ENCODE results near the gene TAB2. TPM values are rescaled to one million over a fixed set of nuclear protein-coding genes. Genes with fewer than 3 reads are reported as not detected.

Gene TAB2
- polyA plus RNA-seq, 2 of the 4 experiments (the other 2 are of a cell fraction) = 23.0 to 49.0 TPM

- Histone ChIP-seq H3K4me2 (no peak overlapping the region), H3K4me3 (no peak overlapping the region), H3K9me3 (no peaks in the 10 kb centered on the region), H3K4me1 (peaks cover 17% of the 10 kb centered on the region), H3K27ac (no peak overlapping the region)
- ChIA-PET POLR2A (no interaction called here), CTCF (no interaction called here)
- FAIRE-seq (no peak), ATAC-seq (no peak), DNase-seq (ENCODE audit: low read depth in 1 of 2, low spot score in 1 of 2) (no peak)
- 71% methylated on average over 3 of the region's 3 CpGs for WGBS (ENCODE audit: missing lambda C conversion rate)
- no peak for TF ChIP-seq TP53 (CRISPR knock-in tag; IDR thresholded peaks at IDR 0.05)
- no peak for TF ChIP-seq CHD2 (IDR thresholded peaks at IDR 0.05; ENCODE audit: low read length, partially characterized antibody)
- TF ChIP-seq POLR2A (IDR thresholded peaks at IDR 0.05; ENCODE audit: low read length) = no peak
- no peak for TF ChIP-seq EHMT2 (IDR thresholded peaks at IDR 0.05; ENCODE audit: low read depth)
- TF ChIP-seq POLR2AphosphoS2 (conservative IDR thresholded peaks at IDR 0.05; ENCODE audit: low read length) = no peak
- no peak for TF ChIP-seq REST (IDR thresholded peaks at IDR 0.05)
- no peak for TF ChIP-seq PBX3 (IDR thresholded peaks at IDR 0.05)
Observed at GRCh38 chr6:149305372-149305771, 12.1 kb upstream of the TAB2 start.

- WGBS (ENCODE audit: missing lambda C conversion rate) = 22% methylated on average over 3 of the region's 3 CpGs
- ATAC-seq (no peak; a peak in 1 of 6 replicates), FAIRE-seq (no peak), DNase-seq (ENCODE audit: low read depth in 1 of 2, low spot score in 1 of 2) (no peak)
- CTCF ChIA-PET = no interaction called here
- no peak overlapping the region for H3K4me3 ChIP-seq
- peak overlapping the region; percentile 58 for H3K4me2 ChIP-seq
- H3K27ac ChIP-seq = peak overlapping the region; percentile 51 to 64; a peak in 3 of 6 replicates
- H3K9me3 ChIP-seq = no peaks in the 10 kb centered on the region
- H3K4me1 ChIP-seq = peaks cover 17% of the 10 kb centered on the region
- TF ChIP-seq HOXB13 (CRISPR knock-in tag; IDR thresholded peaks at IDR 0.05; ENCODE audit: low read depth) (no peak), MYC (IDR thresholded peaks at IDR 0.05; ENCODE audit: borderline replicate concordance, low read length) (no peak), EHF (CRISPR knock-in tag; IDR thresholded peaks at IDR 0.05) (no peak), HEYL (CRISPR knock-in tag; IDR thresholded peaks at IDR 0.05) (no peak), FOSB (CRISPR knock-in tag; IDR thresholded peaks at IDR 0.05) (no peak), PHF8 (IDR thresholded peaks at IDR 0.05; ENCODE audit: borderline replicate concordance, low read depth) (no peak)
- POLR2A ChIA-PET = no interaction called here
Observed at GRCh38 chr6:149306967-149307366, 10.5 kb upstream of the TAB2 start.

GRCh38 chr6:149311293-149311692 is 6.2 kb upstream of the TAB2 start:
- 54% methylated on average over 4 of the region's 4 CpGs for WGBS (ENCODE audit: missing lambda C conversion rate)
- no peak for FAIRE-seq
- no peak overlapping the region for H3K4me2 ChIP-seq
- ChIA-PET CTCF (no interaction called here), POLR2A (no interaction called here)
- H3K4me3 ChIP-seq = no peak overlapping the region
- no peak for DNase-seq (ENCODE audit: low read depth in 1 of 2, low spot score in 1 of 2)
- no peak for ATAC-seq
- TF ChIP-seq CEBPB (IDR thresholded peaks at IDR 0.05) (peak; percentile 10 to 63; a peak in 2 of 4 replicates), CHD2 (IDR thresholded peaks at IDR 0.05; ENCODE audit: low read length, partially characterized antibody) (no peak)
- H3K9me3 ChIP-seq = no peaks in the 10 kb centered on the region
- H3K4me1 ChIP-seq = peaks cover 21% of the 10 kb centered on the region
- no peak overlapping the region for H3K27ac ChIP-seq

- FAIRE-seq (no peak), ATAC-seq (no peak), DNase-seq (ENCODE audit: low read depth in 1 of 2, low spot score in 1 of 2) (no peak)
- no peak for TF ChIP-seq TP53 (CRISPR knock-in tag; IDR thresholded peaks at IDR 0.05)
- TF ChIP-seq SREBF2 (IDR thresholded peaks at IDR 0.05) = no peak
- TF ChIP-seq PBX3 (IDR thresholded peaks at IDR 0.05) = no peak
- no peak for TF ChIP-seq MAFK (IDR thresholded peaks at IDR 0.05; ENCODE audit: partially characterized antibody)
- no peak for TF ChIP-seq KDM1A (IDR thresholded peaks at IDR 0.05; ENCODE audit: low read depth)
- TF ChIP-seq E2F6 (IDR thresholded peaks at IDR 0.05; ENCODE audit: borderline replicate concordance, low read depth) = no peak
- no peak for TF ChIP-seq FOXS1 (CRISPR knock-in tag; IDR thresholded peaks at IDR 0.05)
- TF ChIP-seq ZSCAN20 (CRISPR knock-in tag; IDR thresholded peaks at IDR 0.05) = no peak
- POLR2A ChIA-PET = no interaction called here
- Histone ChIP-seq H3K4me1 (peaks cover 20% of the 10 kb centered on the region), H3K4me2 (no peak overlapping the region), H3K9me3 (no peaks in the 10 kb centered on the region), H3K27ac (no peak overlapping the region), H3K4me3 (no peak overlapping the region)
- CTCF ChIA-PET = no interaction called here
- 88% methylated on average over 1 of the region's 1 CpG for WGBS (ENCODE audit: missing lambda C conversion rate)
Observed at GRCh38 chr6:149311766-149312165, 5.7 kb upstream of the TAB2 start.
